GM18870 (cell line): ENCODE measurements around the gene DHRS1.
A peak's percentile ranks its signal among the peaks of the same experiment; 100 is the strongest.

Experiments used
- ATAC-seq: cut with Tn5 transposase; IDR thresholded peaks from one replicate; pipeline ENCODE4 v1.9.1; 2021; ENCODE audit warnings: moderate library complexity; ENCODE audit not compliant: unreplicated experiment

The DHRS1 gene

DNA sequence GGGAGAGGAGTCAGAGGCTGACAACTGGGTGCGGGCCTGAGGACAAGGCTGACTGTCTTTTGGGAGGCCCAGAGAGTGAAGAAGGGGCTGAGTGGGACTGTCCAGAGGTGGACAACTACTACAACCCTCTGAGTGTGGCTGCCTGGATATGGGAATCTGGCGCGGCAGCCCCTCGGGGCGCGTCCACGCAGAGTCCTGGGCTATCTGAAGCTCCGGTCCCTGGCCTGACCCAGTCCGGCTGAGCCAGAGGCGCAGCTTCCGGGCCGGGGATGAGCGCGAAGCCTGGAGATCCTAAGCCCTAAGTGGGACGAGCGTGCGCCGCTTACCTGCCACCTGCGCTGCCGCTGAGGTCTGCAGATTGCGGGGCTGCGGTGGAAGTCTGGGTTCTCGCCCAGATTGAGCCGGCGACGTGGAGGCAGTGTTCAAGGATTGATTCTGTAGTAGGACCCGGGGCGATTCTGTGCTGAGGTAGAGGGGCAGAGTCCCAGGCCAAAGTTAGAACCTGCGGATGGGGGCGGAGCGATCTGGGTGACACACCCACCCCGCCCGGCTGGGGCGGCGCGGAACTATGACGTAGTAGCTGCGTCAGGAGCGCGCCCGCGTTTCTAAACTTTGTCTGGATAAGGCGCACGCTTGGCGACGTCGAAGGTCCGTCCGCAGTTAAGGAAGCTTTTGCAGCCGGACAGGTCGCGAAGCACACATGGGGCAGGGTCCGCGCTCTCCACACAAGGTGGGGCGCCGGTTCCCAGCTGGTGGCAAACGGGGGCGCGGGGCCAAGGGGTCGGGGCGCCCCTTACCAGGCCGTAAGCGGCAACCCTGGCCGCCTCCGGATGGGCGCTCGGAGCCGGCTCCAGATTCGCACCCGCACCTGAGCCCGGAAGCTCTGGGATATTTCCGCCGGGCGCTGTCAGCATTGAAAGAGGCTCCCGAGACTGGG, at the start of gene DHRS1, which contains the start of gene NOP9:
DHRS1 (minus strand) TSS at position 526 of the 937 bp plus-strand sequence. CDS start 674 bp downstream, outside the sequence.
NOP9 (plus strand) TSS at position 596 of the 937 bp plus-strand sequence; CDS start at position 701, 105 bp downstream.
- ATAC-seq, result peak; percentile 54

DNA sequence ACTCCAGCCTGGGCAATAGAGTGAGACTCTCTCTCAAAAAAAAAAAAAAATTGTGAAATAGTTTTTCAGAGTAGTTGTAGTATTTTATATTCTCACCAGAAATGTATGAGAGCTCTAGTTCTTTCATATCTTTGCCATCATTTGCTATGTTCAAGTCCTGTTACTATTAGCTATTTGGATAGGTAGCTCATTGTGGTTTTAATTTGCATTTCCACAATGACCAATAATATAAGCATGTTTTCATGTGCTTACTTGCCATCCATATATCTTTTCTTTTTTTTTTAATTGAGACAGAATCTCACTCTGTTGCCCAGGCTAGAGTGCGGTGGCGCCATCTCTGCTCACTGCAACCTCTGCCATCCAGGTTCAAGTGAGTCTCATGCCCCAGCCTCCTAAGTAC, 48.6 kb upstream of the DHRS1 start:
- no peak for ATAC-seq

DNA sequence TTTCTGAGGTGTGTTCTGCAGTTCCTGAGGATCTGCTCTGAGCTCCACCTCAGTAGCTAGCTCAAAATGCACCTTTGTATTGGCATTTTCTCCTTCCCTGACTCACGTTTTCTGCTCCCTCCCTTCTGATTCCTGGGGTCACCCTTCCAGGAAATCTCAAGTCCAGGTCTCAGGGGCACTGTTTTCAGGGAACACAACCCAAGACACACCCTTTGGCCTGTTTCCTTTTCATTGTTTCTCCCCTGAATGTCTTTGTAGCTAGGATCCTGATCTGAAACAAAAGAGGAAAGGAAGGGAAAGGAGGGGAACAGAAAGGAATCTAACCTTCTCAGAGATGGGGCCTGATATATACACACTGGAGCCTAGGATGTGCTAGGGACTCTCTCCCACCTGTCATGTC, 47.6 kb upstream of the DHRS1 start:
- no peak for ATAC-seq

DNA sequence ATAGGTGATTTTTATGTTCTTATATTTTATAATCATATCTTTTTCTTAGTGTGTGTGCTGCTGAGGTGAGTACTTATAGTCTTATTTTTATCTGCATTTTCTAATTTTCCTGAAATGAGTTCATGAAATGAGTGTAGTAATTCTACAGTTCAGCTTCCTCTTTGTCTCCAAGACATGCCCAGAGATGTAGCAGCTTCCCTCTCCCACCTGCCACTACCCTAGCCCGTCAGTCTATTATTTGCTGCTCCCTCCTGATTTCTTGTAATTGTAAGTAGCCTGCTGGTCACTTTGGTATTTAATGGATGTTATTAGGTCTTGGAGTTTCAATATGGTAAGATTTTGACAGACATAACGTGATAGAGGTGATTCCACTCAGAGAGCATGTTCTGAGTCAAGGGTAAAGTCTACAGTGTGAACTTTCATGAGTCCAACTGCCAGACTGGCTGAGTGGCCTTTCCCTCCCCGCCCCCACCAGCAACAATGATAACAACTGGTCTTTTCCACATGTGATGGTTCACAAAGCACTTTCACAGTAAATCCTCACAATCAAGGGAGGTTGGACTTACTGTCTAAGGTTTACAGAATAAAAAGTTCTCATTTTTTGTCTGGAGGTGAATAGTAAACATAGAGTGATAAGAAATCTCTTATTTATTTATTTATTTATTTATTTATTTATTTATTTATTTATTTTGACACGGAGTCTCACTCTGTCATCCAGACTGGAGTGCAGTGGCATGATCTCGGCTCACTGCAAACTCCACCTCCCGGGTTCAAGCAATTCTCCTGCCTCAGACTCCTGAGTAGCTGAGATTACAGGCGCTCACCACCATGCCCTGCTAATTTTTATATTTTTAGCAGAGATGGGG, 44.4 kb upstream of the DHRS1 start:
- no peak for ATAC-seq

DNA sequence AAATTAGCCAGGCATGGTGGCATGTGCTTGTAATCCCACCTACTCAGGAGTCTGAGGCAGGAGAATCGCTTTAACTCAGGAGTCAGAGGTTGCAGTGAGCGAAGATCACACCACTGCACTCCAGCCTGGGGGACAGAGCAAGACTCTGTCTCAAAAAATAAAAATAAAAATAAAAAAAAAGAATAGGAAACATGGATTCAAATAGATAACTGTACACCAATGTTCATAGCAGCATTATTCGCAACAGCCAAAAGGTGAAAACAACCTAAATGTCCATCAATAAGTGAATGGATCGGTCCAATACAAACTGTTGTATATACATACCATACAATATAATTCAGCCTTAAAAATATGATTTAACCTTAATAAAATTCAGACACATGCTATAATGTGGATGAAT, 43.3 kb upstream of the DHRS1 start:
- no peak for ATAC-seq

DNA sequence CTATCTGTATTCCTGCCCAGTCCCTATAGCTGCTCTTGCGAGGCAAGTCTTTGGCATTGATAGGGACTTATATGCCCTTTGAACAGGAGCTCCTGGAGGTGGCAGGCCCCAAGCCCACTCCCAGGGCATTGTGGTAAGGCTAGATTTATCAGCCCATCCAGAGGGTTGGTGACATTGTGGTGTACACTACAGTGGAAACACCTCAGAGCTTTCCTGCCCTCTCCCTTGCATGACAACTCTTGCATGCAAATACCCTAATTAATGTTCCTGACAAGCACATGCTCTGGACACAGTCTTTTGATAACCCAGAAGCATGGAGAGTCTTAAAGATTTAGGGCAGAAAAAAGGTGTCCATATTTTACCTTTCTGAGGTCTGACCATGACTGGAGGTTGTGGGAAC, 41.0 kb upstream of the DHRS1 start:
- ATAC-seq, result no peak

DNA sequence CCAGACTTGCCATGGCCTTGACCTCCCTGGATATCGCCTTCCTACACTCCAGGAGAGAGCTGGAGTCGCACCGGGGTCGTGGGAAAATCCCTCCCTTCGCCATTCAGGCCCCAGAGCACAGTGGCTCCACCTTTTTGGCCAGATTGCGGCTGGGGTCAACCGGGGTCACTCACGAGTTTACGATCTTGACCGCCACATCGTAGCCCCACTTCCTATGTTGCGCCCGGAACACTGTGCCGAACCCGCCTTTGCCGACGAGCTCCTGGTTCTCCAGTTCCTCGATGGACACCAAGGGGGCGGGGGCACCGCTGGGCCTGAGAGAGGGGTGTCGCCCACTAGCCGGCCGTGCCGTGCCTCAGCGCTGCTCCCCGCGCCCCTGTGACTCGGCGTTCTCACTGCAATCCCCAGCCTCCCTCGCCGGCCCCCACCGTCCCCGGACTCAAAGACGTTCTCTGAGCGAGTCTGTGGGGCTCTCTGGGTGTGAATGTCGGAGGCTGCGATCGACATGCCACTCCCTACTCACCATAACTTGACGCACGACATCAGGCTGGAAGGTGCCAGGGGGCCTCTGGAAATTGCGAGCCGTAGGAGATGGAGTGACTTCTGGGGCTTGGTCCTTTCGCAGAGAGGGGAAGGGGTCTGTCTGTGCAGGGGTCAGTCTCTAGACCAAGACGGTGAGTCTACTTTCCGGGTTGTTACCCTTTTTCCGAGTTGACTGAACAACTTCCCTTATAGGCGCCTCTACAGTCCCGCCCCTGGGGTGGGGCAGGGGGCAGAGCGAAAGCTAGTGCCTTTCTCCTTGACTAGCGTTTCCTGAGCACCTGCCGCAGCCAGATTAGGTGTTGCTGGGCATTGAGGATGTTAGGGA, 39.9 kb upstream of the DHRS1 start, which contains the start of gene RIPK3:
RIPK3 (minus strand) TSS at position 708 of the 868 bp plus-strand sequence; CDS start at position 543, 165 bp downstream.
- ATAC-seq, result peak; percentile 71

DNA sequence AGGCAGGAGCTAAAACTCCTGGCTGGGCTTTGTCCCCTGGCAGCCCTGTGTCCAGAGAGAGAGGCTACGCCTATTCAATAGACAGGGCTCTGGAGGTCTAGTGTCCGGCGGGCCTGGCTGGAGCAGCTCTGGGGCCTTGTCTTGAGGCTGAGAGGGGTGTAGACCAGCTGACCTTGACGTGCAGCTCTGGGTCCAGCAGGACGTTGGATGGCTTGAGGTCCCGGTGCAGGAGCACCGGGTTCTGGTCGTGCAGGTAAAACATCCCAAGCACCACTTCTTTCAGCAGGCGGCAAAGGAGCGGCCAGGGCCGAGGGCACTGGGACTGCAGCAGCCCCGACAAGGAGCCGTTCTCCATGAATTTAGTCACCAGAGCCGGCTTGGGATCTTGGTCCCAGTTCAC, 39.3 kb upstream of the DHRS1 start:
- ATAC-seq, result no peak

DNA sequence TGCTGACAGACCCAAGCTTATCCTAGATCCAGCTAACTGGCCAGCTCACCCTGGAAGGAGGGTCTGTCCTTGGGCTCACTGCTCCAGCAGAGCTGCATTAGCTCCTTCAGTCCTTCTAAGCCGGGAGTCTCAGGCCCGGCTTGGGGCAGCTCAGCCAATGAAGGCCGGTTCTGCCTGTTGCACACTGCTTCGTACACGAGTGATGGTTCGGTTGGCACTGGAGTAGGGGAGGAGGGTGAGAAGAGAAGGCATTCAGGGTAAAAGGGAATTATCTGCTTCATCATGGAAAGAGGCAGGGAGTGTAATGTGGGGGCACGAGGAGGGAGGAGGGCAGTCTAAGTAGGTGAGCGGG, 38.2 kb upstream of the DHRS1 start:
- ATAC-seq, result no peak

DNA sequence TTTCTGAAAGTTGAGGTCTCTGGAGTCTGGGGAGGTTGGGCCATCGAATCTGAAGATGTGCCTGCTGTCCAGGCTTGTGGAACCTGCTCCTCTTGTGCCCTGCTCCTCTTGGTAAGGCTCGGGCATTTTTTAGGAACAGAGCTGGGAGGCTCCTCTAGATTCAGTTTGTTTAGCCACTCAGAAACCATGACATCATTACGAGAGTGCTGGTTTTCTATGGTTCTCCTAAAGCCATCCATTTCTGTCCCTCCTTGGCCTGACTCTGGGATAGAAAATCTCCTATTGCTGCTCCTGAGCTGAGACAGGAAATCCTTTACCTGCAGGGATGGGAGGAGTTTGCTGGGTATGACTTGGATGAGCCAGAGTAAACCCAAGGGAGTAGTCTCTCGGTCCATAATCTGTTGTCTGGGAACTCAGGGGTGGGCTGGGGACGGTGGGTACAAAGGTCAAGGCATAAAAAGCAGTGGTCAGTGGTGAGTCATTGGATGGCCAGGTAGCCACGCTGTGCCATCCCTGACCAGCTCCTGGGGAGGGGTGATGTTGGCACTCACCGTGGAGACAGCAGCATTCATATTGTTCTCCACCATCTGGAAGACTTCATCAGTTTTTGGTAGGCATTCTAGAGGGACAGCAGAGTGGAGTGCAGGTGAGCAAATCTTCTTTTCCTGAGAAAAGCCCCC, 37.7 kb upstream of the DHRS1 start:
- no peak for ATAC-seq

DNA sequence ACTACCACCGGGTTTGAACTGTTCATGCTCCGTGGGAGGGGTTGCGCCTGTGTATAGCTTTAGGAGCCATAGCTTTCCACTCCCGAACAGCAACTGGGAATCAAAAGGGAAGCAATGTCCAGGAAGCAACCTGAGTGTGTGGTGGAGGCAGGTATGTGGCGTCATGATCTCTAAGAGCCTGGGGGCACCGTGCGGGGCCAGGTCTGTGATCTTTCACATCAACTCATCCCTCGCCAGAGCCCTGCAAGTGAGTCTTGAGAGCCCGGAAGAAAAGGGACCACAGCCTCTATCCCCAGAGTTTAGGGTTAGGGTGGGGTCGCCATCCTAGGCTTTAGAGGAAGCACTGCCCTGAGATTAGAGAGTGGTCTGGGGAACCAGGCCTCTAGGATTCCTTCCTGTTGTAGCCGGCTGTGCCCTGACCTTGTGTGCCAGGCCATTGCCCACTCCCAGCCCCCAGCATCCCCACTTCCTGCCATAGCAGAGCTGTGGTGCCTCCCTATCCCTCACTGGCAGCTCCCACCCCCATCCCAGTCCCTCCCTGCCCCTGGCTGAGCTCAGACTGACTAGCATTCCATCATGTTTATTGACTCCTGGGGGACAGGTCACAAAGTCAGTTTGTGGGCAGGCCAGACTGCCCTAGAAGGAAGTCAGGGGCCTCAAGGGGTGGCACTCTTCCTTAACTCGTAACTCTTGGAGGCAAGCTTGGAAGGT, 36.0 kb upstream of the DHRS1 start:
- no peak for ATAC-seq

DNA sequence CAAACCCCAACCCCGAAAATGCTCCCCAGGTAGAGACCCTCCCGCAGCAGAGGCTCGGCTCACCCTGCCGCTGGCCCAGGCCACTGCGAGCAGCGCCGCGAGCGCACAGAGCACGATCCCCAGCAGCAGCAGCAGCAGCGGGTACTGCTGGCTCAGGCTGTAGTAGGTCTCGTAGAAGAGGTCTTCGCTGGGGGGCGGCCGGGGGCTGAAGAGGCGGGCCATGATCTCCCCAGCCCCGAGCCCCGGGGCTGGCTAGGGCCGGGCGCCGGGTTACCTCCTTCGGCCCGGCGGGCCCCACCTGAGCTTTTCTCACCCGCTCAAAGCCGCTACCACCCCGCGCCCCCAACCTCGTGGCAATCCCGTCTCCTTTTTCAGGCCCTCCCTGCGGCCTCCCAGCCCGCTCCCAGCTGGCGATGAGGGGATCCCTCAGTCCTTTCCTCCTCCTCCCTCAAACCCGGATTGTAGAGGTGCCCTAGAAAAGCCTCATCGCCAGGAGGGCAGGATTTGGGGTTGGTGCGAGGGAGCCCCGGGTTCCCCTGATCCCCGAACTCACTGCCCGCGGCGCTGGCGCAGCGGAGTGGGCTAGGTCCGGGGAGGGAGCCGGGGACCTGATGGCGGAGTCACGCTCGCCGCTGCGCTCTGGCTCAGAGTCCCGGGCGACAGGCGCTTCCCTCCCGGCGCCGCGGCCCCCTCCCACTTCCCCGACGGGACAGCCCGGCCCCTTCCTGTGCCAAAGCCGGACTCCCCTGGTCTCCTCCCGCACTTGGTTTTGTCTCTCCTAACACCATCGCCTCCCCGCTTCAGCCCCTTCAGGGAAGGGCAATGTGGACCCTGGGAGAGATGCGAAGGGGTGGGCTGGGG, 35.1 kb upstream of the DHRS1 start, which contains the start of gene ADCY4:
ADCY4 (minus strand) TSS at position 641 of the 861 bp plus-strand sequence; CDS start at position 222, 419 bp downstream.
- ATAC-seq, result no peak

DNA sequence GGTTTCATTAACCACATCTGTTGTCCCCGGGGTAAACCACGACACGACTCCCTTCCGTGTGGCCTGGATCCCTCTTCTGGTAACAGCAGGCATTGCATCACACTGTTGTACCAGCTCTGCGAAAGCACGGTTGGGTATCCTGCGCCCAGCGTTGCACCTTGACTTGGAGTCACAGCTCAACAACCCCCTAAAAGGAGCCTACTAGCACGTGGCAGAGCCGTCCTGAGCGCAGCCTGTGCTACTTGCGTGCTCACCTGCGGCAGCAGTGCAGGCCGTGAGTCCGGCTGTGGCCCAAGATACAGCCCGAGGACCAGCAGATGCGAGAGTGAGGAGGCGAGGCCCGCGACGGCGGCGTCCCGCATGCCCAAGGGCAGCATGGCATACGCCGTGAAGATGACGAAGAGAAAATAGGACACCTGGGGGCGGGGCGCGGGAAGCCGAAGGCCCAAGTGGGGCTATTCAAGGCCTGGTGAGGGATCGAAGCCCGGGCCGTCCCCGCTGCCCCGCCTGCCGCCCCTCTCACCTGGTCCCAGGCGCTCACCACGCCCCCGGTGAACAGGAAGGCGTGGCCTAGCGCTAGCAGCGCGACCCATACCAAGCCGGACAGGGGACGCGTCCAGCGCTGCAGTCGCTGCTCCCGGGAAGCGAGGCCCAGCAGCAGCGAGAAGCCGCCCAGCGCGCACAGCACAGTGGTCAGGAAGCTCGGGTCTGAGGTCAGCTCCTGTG, 32.9 kb upstream of the DHRS1 start:
- ATAC-seq, result peak; percentile 63

DNA sequence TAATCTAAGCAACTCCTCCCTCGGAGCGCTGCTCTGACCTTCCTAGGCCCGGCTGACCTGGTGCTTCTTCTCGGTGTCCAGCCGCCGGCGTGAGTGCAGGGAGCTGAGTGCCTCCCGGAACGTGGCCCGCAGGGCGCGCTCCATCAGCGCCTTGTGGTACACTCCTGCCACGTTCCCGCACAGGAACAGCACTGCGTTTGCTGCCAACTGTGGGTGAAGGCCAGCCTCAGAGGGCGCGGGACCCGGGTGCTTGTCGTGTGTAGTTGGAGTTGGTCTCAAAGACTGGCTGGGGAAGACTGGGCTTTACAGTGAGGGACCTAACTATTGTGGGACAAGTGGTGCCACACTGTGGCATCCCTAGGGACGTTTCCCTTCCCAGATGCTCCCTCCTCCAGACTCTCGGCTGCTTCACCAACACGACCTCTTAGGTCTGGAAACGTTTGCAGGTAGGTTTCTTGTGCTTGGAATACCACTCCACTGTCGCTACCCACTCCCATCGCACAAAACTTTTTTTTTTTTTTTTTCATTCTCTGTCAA, 32.2 kb upstream of the DHRS1 start:
- ATAC-seq, result no peak

DNA sequence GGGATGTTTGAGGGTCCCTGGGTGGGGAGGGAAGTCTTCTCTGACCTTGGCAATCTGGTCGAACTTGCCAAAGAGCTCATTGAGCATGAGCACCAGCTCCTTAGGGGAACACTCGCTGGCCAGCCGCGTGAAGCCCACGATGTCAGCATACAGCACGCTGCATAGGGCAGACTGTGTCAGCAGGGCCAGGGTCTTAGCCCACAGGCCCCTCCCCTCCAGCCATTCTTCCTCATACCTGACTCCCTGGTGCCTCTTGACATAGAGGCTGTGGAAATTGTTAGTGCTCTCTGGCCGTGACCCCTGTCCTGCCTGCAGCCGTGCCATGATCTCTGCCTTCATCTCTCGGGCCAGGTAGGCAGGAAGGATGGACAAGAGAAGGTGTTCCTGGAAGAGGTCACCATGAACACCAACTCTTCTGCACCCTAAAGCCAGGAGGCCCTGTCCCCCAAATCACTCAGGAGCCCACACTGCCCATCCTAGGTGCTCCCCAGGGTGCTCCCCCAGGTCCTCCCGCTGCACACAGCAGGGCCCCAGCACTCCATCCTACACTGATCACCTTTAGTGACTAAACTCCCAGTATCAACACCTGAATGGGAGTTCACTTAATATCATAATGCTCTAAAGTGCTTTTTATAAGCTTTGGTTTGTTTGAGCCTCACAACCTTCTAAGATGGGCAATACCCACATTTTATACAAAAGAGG, 31.5 kb upstream of the DHRS1 start:
- no peak for ATAC-seq

DNA sequence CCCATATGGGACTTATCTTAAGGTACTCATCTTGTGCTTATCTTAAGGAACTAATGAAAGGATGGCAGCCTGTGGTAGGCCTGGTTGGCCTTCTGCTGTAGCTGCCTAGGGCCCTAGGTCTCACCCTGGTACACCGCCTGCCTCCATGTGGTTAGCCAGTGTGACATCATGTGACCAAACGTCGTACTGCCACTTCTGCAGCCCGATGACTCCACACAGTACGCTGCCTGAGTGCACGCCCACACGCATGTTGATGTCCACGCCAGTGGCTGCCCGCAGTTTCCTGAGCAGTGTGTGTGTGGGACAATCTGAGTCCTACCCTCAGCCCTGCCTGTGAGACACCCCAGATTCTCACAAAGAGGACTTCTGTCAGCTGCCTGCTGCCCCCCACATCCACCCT, 30.2 kb upstream of the DHRS1 start:
- no peak for ATAC-seq
